ENCODE data around the gene RUNX2. TPM values are rescaled to one million over a fixed set of nuclear protein-coding genes. Genes with fewer than 3 reads are reported as not detected.

Gene RUNX2
- total and polyA plus RNA-seq, 2 of the 8 experiments (the other 6 are each of a cell fraction or from before 2014, with no cell fraction given) = 0.26 to 1.2 TPM

DNA sequence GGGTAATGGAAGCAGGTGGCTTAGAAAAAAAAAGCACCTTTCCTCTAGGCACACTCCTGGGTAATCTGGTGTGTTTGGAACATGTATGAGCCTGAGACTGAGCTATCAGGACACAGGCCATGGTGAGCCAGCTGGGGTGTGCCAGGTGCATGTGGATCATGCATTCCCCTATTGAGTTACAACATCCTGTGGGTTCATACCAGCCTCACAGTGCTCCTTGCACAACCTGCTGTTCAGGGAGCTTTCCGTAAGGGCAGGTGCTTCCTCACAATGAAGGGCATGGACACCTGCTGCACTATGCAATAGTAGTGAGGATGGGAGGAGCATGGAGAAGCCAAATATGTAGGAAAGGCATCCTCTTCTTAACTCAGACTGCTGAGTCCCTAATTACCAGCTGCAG lies 246.8 kb downstream of the RUNX2 start:
- Histone ChIP-seq H3K4me3 (ENCODE audit: extremely low read depth in 1 of 4, insufficient read depth in 2 of 4, low read depth in 3 of 4, low read length in 4 of 4) (no peak overlapping the region), H3K4me1 (replicated peaks in 1 of 4; ENCODE audit: control insufficient read depth in 3 of 4, insufficient read depth in 4 of 4, low read length in 3 of 4) (no peaks in the 10 kb centered on the region), H2BK5ac (ENCODE audit: low read depth, low read length) (no peak overlapping the region), H2BK20ac (ENCODE audit: low read length) (no peak overlapping the region), H3K23ac (ENCODE audit: insufficient read length) (no peak overlapping the region), H3K18ac (ENCODE audit: extremely low read depth, low read length) (no peak overlapping the region), H4K5ac (ENCODE audit: insufficient read length, low read depth, low read length) (no peak overlapping the region), H3K56ac (replicated peaks; ENCODE audit: insufficient read length, low read depth, low read length) (no peak overlapping the region), H3K27ac (ENCODE audit: low read depth, low read length) (no peak overlapping the region), H3K9ac (replicated peaks in 1 of 4; ENCODE audit: extremely low read depth in 1 of 4, low read depth in 3 of 4, low read length in 3 of 4) (no peak overlapping the region), H3K79me2 (ENCODE audit: control insufficient read depth in 1 of 2, insufficient read depth in 2 of 2, low read length in 2 of 2) (no peaks in the 10 kb centered on the region), H2BK15ac (ENCODE audit: low read length) (no peak overlapping the region), H2BK12ac (ENCODE audit: low read depth, low read length) (no peak overlapping the region), H2AFZ (ENCODE audit: low read length) (no peak overlapping the region), H3K79me1 (ENCODE audit: low read depth, low read length) (no peaks in the 10 kb centered on the region), H3K36me3 (ENCODE audit: control insufficient read depth in 2 of 4, insufficient read depth in 4 of 4, low read length in 3 of 4) (no peaks in the 10 kb centered on the region), H2BK120ac (replicated peaks; ENCODE audit: low read depth, low read length) (no peak overlapping the region), H3K9me3 (ENCODE audit: insufficient read depth in 2 of 2, low read depth in 1 of 2, low read length in 1 of 2) (no peaks in the 10 kb centered on the region), H4K91ac (replicated peaks; ENCODE audit: insufficient read length, low read length) (no peak overlapping the region), H4K8ac (ENCODE audit: extremely low read depth, insufficient read depth, low read length) (no peak overlapping the region), H3K14ac (ENCODE audit: insufficient read length) (no peak overlapping the region), H3K23me2 (ENCODE audit: low read depth, low read length) (no peaks in the 10 kb centered on the region; the same call in 1 of the 2 replicates), H3K4me2 (ENCODE audit: insufficient read depth in 1 of 2, low read depth in 2 of 2, low read length in 2 of 2) (no peak overlapping the region), H4K20me1 (replicated peaks in 1 of 2; ENCODE audit: control insufficient read depth in 1 of 2, insufficient read depth in 2 of 2, low read length in 2 of 2) (no peaks in the 10 kb centered on the region), H3K4ac (replicated peaks; ENCODE audit: insufficient read length, low read depth, low read length) (no peak overlapping the region), H3K27me3 (replicated peaks in 1 of 4; ENCODE audit: control insufficient read depth in 3 of 4, extremely low read depth in 1 of 4, insufficient read depth in 3 of 4, low read length in 3 of 4) (no peaks in the 10 kb centered on the region), H2AK5ac (ENCODE audit: low read depth, low read length) (no peak overlapping the region)
- DNase-seq (ENCODE audit: low read depth in 1 of 2, low spot score in 2 of 2) (no peak), FAIRE-seq (no peak)
- CTCF ChIA-PET (ENCODE audit: partially characterized antibody) = interaction anchor here (1.1 to 1.8 kb wide), 3 partner anchors 12 to 73 kb away, joined by 3 to 9 read pairs (median 3); no protein-coding TSS in a partner anchor
- POLR2A ChIA-PET (ENCODE audit: partially characterized antibody) = no interaction called here
- no peak for TF ChIP-seq EZH2 (IDR thresholded peaks at IDR 0.05; ENCODE audit: low read depth, low read length, severe bottlenecking)
- TF ChIP-seq TCF12 (IDR thresholded peaks at IDR 0.05; ENCODE audit: low read depth, low read length) = no peak
- TF ChIP-seq NRF1 (IDR thresholded peaks at IDR 0.05; ENCODE audit: low read depth, low read length) = no peak
- TF ChIP-seq NANOG (IDR thresholded peaks at IDR 0.05; ENCODE audit: insufficient read depth, low read depth, low read length, poor library complexity, severe bottlenecking) = no peak
- TF ChIP-seq ZNF274 (IDR thresholded peaks at IDR 0.05; ENCODE audit: borderline replicate concordance, extremely low read depth, low read length) = no peak
- no peak for TF ChIP-seq TBP (IDR thresholded peaks at IDR 0.05; ENCODE audit: low read depth, low read length)
- no peak for TF ChIP-seq POLR2AphosphoS5 (IDR thresholded peaks at IDR 0.05; ENCODE audit: low read depth, low read length)
- no peak for TF ChIP-seq SP4 (IDR thresholded peaks at IDR 0.05; ENCODE audit: low read length)
- TF ChIP-seq JUND (IDR thresholded peaks at IDR 0.05; ENCODE audit: low read length) = no peak
- TF ChIP-seq KDM4A (IDR thresholded peaks at IDR 0.05; ENCODE audit: low read depth, low read length, severe bottlenecking) = no peak
- 100% methylated on average over 1 of the region's 1 CpG; no CpG with 5 or more reads in 1 of the 2 experiments for WGBS, 2 experiments (ENCODE audit: extremely low coverage in 1 of 2, insufficient coverage in 1 of 2, insufficient read length in 1 of 2, insufficient replicate concordance in 2 of 2, low coverage in 1 of 2, low lambda C conversion rate in 2 of 2, missing lambda C conversion rate in 1 of 2)

Data from H1 (cell line).